Gastrocnemius medialis (tissue), 4 donors: ENCODE data around the gene RAB4B. TPM values are rescaled to one million over a fixed set of nuclear protein-coding genes. Genes with fewer than 3 reads are reported as not detected.
"Not testable (repeated sequence)": the region's sequence is repeated elsewhere in the genome, so short reads cannot be mapped to it uniquely, and the experiment has no call there.

Experiments
- ATAC-seq, 2 donors: fragments of 150-250 bp; one replicate each; pipeline ENCODE4 v1.9.1; 2016
- DNase-seq, 2 donors: peaks; one replicate each; pipeline ENCODE4 v3.0.0-alpha.2; 2019
- H3K27ac ChIP-seq, 4 donors: fragments of 200-600 bp; sonication (generic); 1 replicate in 1 of 4; 2 replicates in 3 of 4; pipeline ENCODE4 v1.5.1; 2016 to 2018; ENCODE audit warnings: mild to moderate bottlenecking in 2 of 4, moderate library complexity in 1 of 4
- H3K27me3 ChIP-seq, 3 donors: fragments of 200-600 bp; sonication (generic) in 2 of 3; 1 replicate in 1 of 3; 2 replicates in 2 of 3; pipeline versions ENCODE4 v1.5.1 to v1.6.0; 2016 to 2019; ENCODE audit warnings: mild to moderate bottlenecking in 1 of 3, moderate library complexity in 1 of 3
- H3K36me3 ChIP-seq, 2 donors: fragments of 200-600 bp; sonication (generic) in 1 of 2; one replicate each; pipeline ENCODE4 v1.5.1; 2017 to 2018
- H3K4me1 ChIP-seq, 2 donors: fragments of 200-600 bp; sonication (generic) in 1 of 2; one replicate each; pipeline ENCODE4 v1.5.1; 2016 to 2017; ENCODE audit warnings: mild to moderate bottlenecking in 2 of 2
- H3K4me3 ChIP-seq, 4 donors: fragments of 200-600 bp; sonication (generic) in 3 of 4; 1 replicate in 1 of 4; 2 replicates in 3 of 4; pipeline ENCODE4 v1.5.1; 2016 to 2019; ENCODE audit warnings: mild to moderate bottlenecking in 2 of 4
- H3K9me3 ChIP-seq, 3 donors: fragments of 200-600 bp; sonication (generic) in 2 of 3; 1 replicate in 1 of 3; 2 replicates in 2 of 3; pipeline ENCODE4 v1.5.1; 2016 to 2019
- POLR2A ChIP-seq, 2 donors: fragments of 450-650 bp; IDR thresholded peaks; one replicate each; pipeline ENCODE4 v1.6.1; 2017; ENCODE audit warnings: antibody characterized with exemption in 2 of 2, mild to moderate bottlenecking in 2 of 2, moderate library complexity in 2 of 2
- in situ Hi-C, 4 donors: fragments of 200-750 bp; cut with MboI; loops; one replicate each; pipeline versions ENCODE4 v1.15.0 to v1.8.0; 2017; ENCODE audit warnings: low sequenced_read_pairs in 4 of 4
- intact Hi-C: fragments of 100-400 bp; cut with DNase I; formaldehyde crosslinking; loops from one replicate; pipeline ENCODE4 v1.15.1; 2023; ENCODE audit warnings: low total_unique reads
- total RNA-seq, 4 donors: library from RNA; depleted of rRNA; stranded (reverse); fragments of >200 nt; gene quantifications; one replicate each; pipeline versions ENCODE4 v1.1.0 to v1.2.3, GENCODE V29; 2016
- TF ChIP-seq, protein P1 (sequence below), 5 experiments: fragments of 450-650 bp in 3 of 5; fragments of 200-600 bp in 2 of 5; sonication (generic) in 2 of 5; IDR thresholded peaks in 4 of 5; conservative IDR thresholded peaks in 1 of 5; 1 replicate in 4 of 5; 2 replicates in 1 of 5; pipeline ENCODE4 v1.5.1; 2016 to 2019; ENCODE audit warnings: antibody characterized with exemption in 5 of 5, mild to moderate bottlenecking in 3 of 5, moderate library complexity in 3 of 5

RAB4B gene
- total RNA-seq, 4 donors from 2014 or later, result 14.9 to 27.2 (median 19.7) TPM

DNA sequence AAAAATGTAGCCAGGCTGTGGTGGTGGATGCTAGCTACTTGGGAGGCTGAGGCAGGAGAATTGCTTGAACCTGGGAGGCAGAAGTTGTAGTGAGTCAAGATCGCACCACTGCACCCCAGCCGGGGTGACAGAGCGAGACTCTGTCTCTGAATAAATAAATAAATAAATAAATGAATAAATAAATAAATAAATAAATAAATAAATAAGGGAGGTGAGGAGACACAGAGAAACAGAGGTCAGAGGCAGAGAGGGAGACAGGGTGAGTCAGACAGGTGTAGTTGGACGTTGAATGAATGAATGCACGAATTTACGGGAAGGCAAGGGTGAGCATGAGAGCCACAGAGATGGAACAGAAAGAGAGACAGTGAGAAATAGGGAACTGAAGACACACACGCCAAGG is 3.1 kb downstream of the RAB4B start:
- in situ Hi-C loops (no loop called here), intact Hi-C loops (no loop called here)
- Histone ChIP-seq H3K4me1 (peaks cover 7 to 14% of the 10 kb centered on the region in 2 donors), H3K4me3 (no peak overlapping the region), H3K27ac (no peak overlapping the region), H3K27me3 (no peaks in the 10 kb centered on the region), H3K36me3 (no peaks in the 10 kb centered on the region), H3K9me3 (no peaks in the 10 kb centered on the region)
- TF ChIP-seq, protein P1, sequence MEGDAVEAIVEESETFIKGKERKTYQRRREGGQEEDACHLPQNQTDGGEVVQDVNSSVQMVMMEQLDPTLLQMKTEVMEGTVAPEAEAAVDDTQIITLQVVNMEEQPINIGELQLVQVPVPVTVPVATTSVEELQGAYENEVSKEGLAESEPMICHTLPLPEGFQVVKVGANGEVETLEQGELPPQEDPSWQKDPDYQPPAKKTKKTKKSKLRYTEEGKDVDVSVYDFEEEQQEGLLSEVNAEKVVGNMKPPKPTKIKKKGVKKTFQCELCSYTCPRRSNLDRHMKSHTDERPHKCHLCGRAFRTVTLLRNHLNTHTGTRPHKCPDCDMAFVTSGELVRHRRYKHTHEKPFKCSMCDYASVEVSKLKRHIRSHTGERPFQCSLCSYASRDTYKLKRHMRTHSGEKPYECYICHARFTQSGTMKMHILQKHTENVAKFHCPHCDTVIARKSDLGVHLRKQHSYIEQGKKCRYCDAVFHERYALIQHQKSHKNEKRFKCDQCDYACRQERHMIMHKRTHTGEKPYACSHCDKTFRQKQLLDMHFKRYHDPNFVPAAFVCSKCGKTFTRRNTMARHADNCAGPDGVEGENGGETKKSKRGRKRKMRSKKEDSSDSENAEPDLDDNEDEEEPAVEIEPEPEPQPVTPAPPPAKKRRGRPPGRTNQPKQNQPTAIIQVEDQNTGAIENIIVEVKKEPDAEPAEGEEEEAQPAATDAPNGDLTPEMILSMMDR (IDR thresholded peaks at IDR 0.05 in 4 of 5, conservative IDR thresholded peaks at IDR 0.05 in 1 of 5), result no peak
- no peak for TF ChIP-seq POLR2A (IDR thresholded peaks at IDR 0.05)
- ATAC-seq (no peak), DNase-seq (no peak)

DNA sequence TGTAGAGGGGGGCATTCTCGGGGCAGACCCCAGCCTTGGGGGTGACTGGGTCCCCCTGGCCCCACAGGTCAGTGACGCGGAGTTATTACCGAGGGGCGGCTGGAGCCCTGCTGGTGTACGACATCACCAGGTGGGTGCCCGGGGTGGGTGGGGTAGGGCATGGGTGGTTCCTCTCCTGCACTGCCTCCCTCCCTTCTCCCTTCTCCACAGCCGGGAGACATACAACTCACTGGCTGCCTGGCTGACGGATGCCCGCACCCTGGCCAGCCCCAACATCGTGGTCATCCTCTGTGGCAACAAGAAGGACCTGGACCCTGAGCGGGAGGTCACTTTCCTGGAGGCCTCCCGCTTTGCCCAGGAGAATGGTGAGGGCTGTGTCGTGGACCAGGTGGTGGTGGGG is 5.7 kb downstream of the RAB4B start:
- intact Hi-C loops, result no loop called here
- peaks cover 0 to 5% of the 10 kb centered on the region in 2 donors for H3K36me3 ChIP-seq

DNA sequence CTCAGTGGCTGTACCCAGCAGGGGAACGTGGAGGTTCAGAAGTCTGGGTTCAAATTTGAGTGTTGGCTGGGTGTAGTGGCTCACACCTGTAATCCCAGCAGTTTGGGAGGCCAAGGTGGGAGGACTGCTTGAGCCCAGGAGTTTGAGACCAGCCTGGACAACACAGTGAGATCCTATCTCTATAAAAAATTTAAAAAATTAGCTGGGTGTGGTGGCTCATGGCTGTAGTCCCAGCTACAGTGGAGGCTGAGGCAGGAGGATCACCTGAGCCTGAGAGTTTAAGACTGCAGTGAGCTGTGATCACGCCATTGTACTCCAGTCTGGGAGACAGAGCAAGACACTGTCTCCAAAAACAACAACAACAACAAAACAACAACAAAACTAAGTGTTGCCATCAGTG is 6.1 kb downstream of the RAB4B start:
- H3K4me3 ChIP-seq, ATAC-seq, H3K27ac ChIP-seq, intact Hi-C loops, H3K4me1 ChIP-seq, H3K27me3 ChIP-seq, in situ Hi-C loops, H3K36me3 ChIP-seq, H3K9me3 ChIP-seq, DNase-seq: not testable (repeated sequence)

More for the DNA sequence above, 5.7 kb downstream of the RAB4B start:
- DNase-seq (no peak), ATAC-seq (no peak)
- Histone ChIP-seq H3K9me3 (no peaks in the 10 kb centered on the region), H3K27ac (no peak overlapping the region), H3K4me3 (no peak overlapping the region), H3K27me3 (no peaks in the 10 kb centered on the region), H3K4me1 (peaks cover 4% of the 10 kb centered on the region in 2 donors)
- TF ChIP-seq POLR2A (IDR thresholded peaks at IDR 0.05), result no peak
- TF ChIP-seq, protein P1 (IDR thresholded peaks at IDR 0.05 in 4 of 5, conservative IDR thresholded peaks at IDR 0.05 in 1 of 5), result no peak
- in situ Hi-C loops, result no loop called here

DNA sequence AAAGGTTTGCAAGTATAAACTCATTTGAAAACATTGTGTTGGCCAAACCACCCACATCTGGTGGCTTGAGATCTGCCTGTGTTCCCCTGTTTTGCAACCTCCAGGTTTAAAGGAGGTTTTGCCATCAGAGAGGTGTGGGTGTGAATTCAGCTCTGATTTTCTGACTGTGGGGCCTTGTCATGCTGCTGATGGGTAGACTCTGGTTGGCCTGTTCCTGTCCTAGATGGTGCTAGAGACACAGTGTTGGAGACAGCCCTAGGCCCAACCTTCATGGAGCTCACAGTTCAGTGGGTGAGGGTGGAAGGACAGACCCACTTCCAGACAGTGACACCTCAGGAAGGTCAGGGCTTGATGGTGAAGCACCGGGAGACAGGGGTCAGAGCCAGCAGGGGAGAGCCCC is 7.5 kb downstream of the RAB4B start:
- H3K36me3 ChIP-seq, result peaks cover 0 to 5% of the 10 kb centered on the region in 2 donors
- no peaks in the 10 kb centered on the region for H3K27me3 ChIP-seq
- no peak for TF ChIP-seq POLR2A (IDR thresholded peaks at IDR 0.05)
- TF ChIP-seq, protein P1 (IDR thresholded peaks at IDR 0.05 in 4 of 5, conservative IDR thresholded peaks at IDR 0.05 in 1 of 5), result no peak
- no peaks in the 10 kb centered on the region for H3K4me1 ChIP-seq
- ATAC-seq (no peak), DNase-seq (no peak)
- intact Hi-C loops, result no loop called here
- no peak overlapping the region for H3K4me3 ChIP-seq
- in situ Hi-C loops, result no loop called here
- no peaks in the 10 kb centered on the region for H3K9me3 ChIP-seq
- no peak overlapping the region for H3K27ac ChIP-seq

DNA sequence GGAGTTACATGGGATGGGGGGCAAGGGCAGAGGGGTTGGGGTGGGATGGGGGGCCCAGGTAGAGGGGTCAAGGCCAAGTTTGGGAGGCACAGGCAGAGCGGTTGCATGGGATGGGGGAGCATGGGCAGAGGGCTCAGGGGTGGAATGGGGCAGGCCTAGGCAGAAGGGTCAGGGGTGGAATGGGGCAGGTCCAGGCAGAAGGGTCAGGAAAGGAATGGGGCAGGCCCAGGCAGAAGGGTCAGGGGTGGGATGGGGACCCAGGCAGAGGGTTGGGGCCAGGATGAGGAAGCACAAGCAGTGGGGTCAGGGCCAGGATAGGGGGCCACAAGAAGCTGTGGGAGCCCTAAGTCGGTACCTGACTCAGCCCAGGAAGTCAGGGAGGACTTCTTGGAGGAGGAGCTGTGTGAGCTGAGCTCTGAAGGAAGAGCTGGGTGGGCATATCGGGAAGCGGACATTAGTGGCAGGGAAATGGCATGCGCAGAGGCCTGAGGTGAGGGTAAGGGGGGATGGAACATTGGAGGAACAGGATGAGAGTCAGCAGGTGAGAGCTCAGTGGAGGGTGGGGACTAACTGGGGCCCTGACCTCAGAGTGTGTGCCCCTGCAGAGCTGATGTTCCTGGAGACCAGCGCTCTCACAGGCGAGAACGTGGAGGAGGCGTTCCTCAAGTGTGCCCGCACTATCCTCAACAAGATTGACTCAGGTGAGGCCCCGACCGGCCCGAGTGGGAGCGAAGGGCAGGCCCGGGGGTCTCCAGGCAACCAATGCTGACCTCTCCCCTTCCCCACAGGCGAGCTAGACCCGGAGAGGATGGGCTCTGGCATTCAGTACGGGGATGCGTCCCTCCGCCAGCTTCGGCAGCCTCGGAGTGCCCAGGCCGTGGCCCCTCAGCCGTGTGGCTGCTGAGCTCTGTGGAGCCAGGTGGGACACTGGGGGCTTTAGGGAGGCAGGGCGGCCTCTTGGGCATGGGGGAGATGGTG is 8.3 kb downstream of the RAB4B start:
- ATAC-seq, result no peak
- in situ Hi-C loops, result no loop called here
- H3K4me1 ChIP-seq, result no peaks in the 10 kb centered on the region

More for the DNA sequence above, 8.3 kb downstream of the RAB4B start:
- Histone ChIP-seq H3K36me3 (peaks cover 0 to 5% of the 10 kb centered on the region in 2 donors), H3K27ac (no peak overlapping the region), H3K4me3 (no peak overlapping the region), H3K27me3 (no peaks in the 10 kb centered on the region), H3K9me3 (no peaks in the 10 kb centered on the region)
- DNase-seq, result no peak
- intact Hi-C loops, result no loop called here
- no peak for TF ChIP-seq POLR2A (IDR thresholded peaks at IDR 0.05)
- TF ChIP-seq, protein P1 (IDR thresholded peaks at IDR 0.05 in 4 of 5, conservative IDR thresholded peaks at IDR 0.05 in 1 of 5), result no peak
